Measurements from ENCODE around the gene CLCNKB. TPM values are rescaled to one million over a fixed set of nuclear protein-coding genes. Genes with fewer than 3 reads are reported as not detected.

CLCNKB gene
- total and polyA plus RNA-seq, 3 donors from 2014 or later: 2.3 to 4.2 (median 3.7) TPM

GRCh38 chr1:16010837-16011236 lies 32.7 kb upstream of the CLCNKB start:
- no peak overlapping the region for H3K27ac ChIP-seq
- WGBS, 2 donors: 80 to 95% methylated on average over 1 to 3 of the region's 3 CpGs
- H3K4me3 ChIP-seq: no peak overlapping the region
- H3K9me3 ChIP-seq: no peaks in the 10 kb centered on the region
- no peak for DNase-seq
- intact Hi-C loops (cut with DNase I; ENCODE audit: low total_unique reads): no loop called here
- no peaks in the 10 kb centered on the region for H3K36me3 ChIP-seq (ENCODE audit: low read depth, missing control alignments)
- TF ChIP-seq CTCF (IDR thresholded peaks at IDR 0.05): no peak
- TF ChIP-seq POLR2A (IDR thresholded peaks at IDR 0.05): no peak
- H3K4me1 ChIP-seq: peaks cover 37% of the 10 kb centered on the region
- no peaks in the 10 kb centered on the region for H3K27me3 ChIP-seq

GRCh38 chr1:16011936-16012589 lies 31.5 kb upstream of the CLCNKB start:
- TF ChIP-seq POLR2A (IDR thresholded peaks at IDR 0.05) (no peak), CTCF (IDR thresholded peaks at IDR 0.05) (no peak)
- no peaks in the 10 kb centered on the region for H3K9me3 ChIP-seq
- peak overlapping the region; percentile 47 to 68 for H3K27ac ChIP-seq
- H3K27me3 ChIP-seq: no peaks in the 10 kb centered on the region
- DNase-seq: no peak
- peak overlapping the region in 1 of 2 donors; percentile 58 for H3K4me3 ChIP-seq
- WGBS, 2 donors: 84 to 88% methylated on average over 11 of the region's 11 CpGs
- H3K36me3 ChIP-seq (ENCODE audit: low read depth, missing control alignments): no peaks in the 10 kb centered on the region
- intact Hi-C loops (cut with DNase I; ENCODE audit: low total_unique reads): no loop called here
- H3K4me1 ChIP-seq: peaks cover 49% of the 10 kb centered on the region

GRCh38 chr1:16012590-16013219 lies 30.9 kb upstream of the CLCNKB start:
- Histone ChIP-seq H3K9me3 (no peaks in the 10 kb centered on the region), H3K4me1 (peaks cover 55% of the 10 kb centered on the region), H3K27me3 (no peaks in the 10 kb centered on the region), H3K4me3 (peak overlapping the region; percentile 34 to 58), H3K36me3 (ENCODE audit: low read depth, missing control alignments) (no peaks in the 10 kb centered on the region), H3K27ac (peak overlapping the region; percentile 68 to 88)
- peak; percentile 69 for DNase-seq
- intact Hi-C loops (cut with DNase I; ENCODE audit: low total_unique reads): no loop called here
- TF ChIP-seq CTCF (IDR thresholded peaks at IDR 0.05): no peak
- no peak for TF ChIP-seq POLR2A (IDR thresholded peaks at IDR 0.05)
- 3 to 4% methylated on average over 6 to 35 of the region's 36 CpGs for WGBS, 2 donors

- 21 to 22% methylated on average over 10 to 15 of the region's 28 CpGs for WGBS, 2 donors
- Histone ChIP-seq H3K9me3 (no peaks in the 10 kb centered on the region), H3K4me1 (peaks cover 62% of the 10 kb centered on the region), H3K36me3 (ENCODE audit: low read depth, missing control alignments) (no peaks in the 10 kb centered on the region), H3K4me3 (peak overlapping the region; percentile 34 to 58), H3K27ac (peak overlapping the region; percentile 68 to 88), H3K27me3 (no peaks in the 10 kb centered on the region)
- DNase-seq: peak; percentile 59
- no peak for TF ChIP-seq CTCF (IDR thresholded peaks at IDR 0.05)
- no peak for TF ChIP-seq POLR2A (IDR thresholded peaks at IDR 0.05)
- intact Hi-C loops (cut with DNase I; ENCODE audit: low total_unique reads): no loop called here
Measured at GRCh38 chr1:16013220-16013907, 30.2 kb upstream of the CLCNKB start.

Data from testis (tissue), 3 donors.